ENCODE measurements around the gene CAMK1D. TPM values are rescaled to one million over a fixed set of nuclear protein-coding genes. Genes with fewer than 3 reads are reported as not detected.
A peak's percentile ranks its signal among the peaks of the same experiment; 100 is the strongest.

Gene CAMK1D
- total RNA-seq, 2 experiments from 2014 or later, result 19.0 to 25.6 TPM

DNA sequence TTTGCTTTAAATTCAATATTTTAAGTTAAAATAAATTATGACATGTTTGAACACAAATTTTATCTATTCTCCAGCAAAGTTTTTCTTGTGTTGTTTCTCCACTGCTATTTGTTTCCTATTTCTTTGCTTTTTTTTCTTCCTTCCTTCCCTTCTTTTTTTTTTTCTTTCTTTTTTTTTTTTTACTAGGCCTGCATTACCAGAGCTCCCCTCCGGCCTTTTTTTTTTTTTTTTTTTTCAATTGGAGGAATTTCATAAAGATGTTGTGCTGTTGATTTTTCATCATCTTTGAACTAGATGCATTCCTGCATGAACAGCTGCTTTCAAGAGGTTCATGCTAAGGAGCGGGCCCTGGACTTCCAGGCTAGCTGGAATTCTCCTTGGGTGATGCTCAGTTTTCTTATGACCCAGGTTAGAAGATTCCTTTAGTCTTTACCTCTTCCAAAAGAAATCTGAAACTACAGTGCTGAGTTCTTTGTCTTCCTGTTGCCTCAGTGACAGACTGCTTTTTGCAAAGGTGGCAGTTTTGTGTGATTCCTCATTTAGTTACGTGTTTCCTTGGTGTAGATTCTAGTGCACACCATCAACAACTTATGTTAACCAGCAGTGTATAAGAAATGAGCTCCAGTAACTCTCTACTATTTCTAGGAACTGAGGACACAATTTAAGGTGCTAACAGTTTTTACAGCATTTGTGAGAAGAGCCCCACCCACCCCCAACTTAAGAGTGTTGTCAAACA lies 4.8 kb upstream of the CAMK1D start:
- ChIA-PET CTCF (ENCODE audit: unreplicated experiment) (no interaction called here), POLR2A (interaction anchor here (0.6 to 1.3 kb wide), 7 partner anchors 33 to 941 kb away, joined by 3 to 7 read pairs (median 4); no protein-coding TSS in a partner anchor)
- Histone ChIP-seq H4K20me1 (ENCODE audit: insufficient read depth, low read length) (no peaks in the 10 kb centered on the region), H3K4me1 (ENCODE audit: insufficient read depth, low read length, poor library complexity, severe bottlenecking) (peaks cover 83% of the 10 kb centered on the region), H3K4me2 (ENCODE audit: low read length) (peak overlapping the region; percentile 36), H3K9me3 (ENCODE audit: low read length) (peaks cover 5% of the 10 kb centered on the region; the same call in 1 of the 2 replicates), H3K9me2 (ENCODE audit: insufficient read depth, low read length) (no peaks in the 10 kb centered on the region), H3K27ac (ENCODE audit: low read depth, low read length, poor library complexity, severe bottlenecking) (peak overlapping the region; percentile 50), H2AFZ (ENCODE audit: low read length) (peak overlapping the region; percentile 87; the same call in 1 of the 2 replicates), H3K4me3 (ENCODE audit: low read depth, low read length, poor library complexity, severe bottlenecking) (no peak overlapping the region), H3K36me3 (ENCODE audit: insufficient read depth, low read length) (no peaks in the 10 kb centered on the region), H3K79me2 (ENCODE audit: insufficient read depth, low read depth, low read length) (no peaks in the 10 kb centered on the region)
- DNase-seq (ENCODE audit: low spot score), result no peak
- intact Hi-C loops (cut with micrococcal nuclease; ENCODE audit: unreplicated experiment), result loop anchor here (5.0 to 10.0 kb wide), 2 partner anchors 147 to 280 kb away; partner anchors contain the start of genes CDC123, DHTKD1 and NUDT5
- BruUV-seq (replicated peaks), result no TSS peak
- no peak for TF ChIP-seq EZH2phosphoT487 (IDR thresholded peaks at IDR 0.05; ENCODE audit: borderline replicate concordance, low read depth, low read length)
- TF ChIP-seq, protein P1, sequence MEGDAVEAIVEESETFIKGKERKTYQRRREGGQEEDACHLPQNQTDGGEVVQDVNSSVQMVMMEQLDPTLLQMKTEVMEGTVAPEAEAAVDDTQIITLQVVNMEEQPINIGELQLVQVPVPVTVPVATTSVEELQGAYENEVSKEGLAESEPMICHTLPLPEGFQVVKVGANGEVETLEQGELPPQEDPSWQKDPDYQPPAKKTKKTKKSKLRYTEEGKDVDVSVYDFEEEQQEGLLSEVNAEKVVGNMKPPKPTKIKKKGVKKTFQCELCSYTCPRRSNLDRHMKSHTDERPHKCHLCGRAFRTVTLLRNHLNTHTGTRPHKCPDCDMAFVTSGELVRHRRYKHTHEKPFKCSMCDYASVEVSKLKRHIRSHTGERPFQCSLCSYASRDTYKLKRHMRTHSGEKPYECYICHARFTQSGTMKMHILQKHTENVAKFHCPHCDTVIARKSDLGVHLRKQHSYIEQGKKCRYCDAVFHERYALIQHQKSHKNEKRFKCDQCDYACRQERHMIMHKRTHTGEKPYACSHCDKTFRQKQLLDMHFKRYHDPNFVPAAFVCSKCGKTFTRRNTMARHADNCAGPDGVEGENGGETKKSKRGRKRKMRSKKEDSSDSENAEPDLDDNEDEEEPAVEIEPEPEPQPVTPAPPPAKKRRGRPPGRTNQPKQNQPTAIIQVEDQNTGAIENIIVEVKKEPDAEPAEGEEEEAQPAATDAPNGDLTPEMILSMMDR (conservative IDR thresholded peaks at IDR 0.05; ENCODE audit: low read length), result no peak

DNA sequence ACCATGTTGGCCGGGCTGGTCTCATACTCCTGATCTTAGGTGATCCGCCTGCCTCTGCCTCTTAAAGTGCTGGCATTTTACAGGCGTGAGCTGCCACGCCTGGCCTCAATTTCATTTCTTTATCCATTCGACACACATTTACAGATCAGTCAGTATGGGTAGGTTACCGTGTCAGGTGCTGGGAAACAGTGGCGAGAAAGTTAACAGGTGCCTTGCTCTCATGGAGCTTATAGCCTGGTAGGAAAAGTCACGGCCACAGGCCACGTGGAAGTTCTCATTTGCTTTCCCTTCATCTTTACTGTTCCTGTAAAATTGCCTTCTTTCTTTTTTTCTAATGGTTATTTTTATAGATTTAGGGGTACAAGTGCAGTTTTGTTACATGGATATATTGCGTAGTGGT lies 2.6 kb upstream of the CAMK1D start:
- no peak for TF ChIP-seq EZH2phosphoT487 (IDR thresholded peaks at IDR 0.05; ENCODE audit: borderline replicate concordance, low read depth, low read length)
- TF ChIP-seq, protein P1 (conservative IDR thresholded peaks at IDR 0.05; ENCODE audit: low read length), result no peak
- intact Hi-C loops (cut with micrococcal nuclease; ENCODE audit: unreplicated experiment), result loop anchor here (10.0 kb wide), 1 partner anchor 282 kb away; the partner anchor contains the start of gene DHTKD1
- POLR2A ChIA-PET, result interaction anchor here (0.8 to 0.9 kb wide), 2 partner anchors 250 to 462 kb away, joined by 3 read pairs; no protein-coding TSS in a partner anchor

More for the DNA sequence above, 2.6 kb upstream of the CAMK1D start:
- peaks cover 72% of the 10 kb centered on the region for H3K4me1 ChIP-seq (ENCODE audit: insufficient read depth, low read length, poor library complexity, severe bottlenecking)
- H4K20me1 ChIP-seq (ENCODE audit: insufficient read depth, low read length), result peaks cover 7% of the 10 kb centered on the region; the same call in 1 of the 2 replicates
- CTCF ChIA-PET (ENCODE audit: unreplicated experiment), result no interaction called here
- no peaks in the 10 kb centered on the region for H3K9me2 ChIP-seq (ENCODE audit: insufficient read depth, low read length)
- no peak overlapping the region for H3K27ac ChIP-seq (ENCODE audit: low read depth, low read length, poor library complexity, severe bottlenecking)
- DNase-seq (ENCODE audit: low spot score), result no peak
- H3K36me3 ChIP-seq (ENCODE audit: insufficient read depth, low read length), result no peaks in the 10 kb centered on the region
- peaks cover 17% of the 10 kb centered on the region for H3K79me2 ChIP-seq (ENCODE audit: insufficient read depth, low read depth, low read length)
- H3K4me3 ChIP-seq (ENCODE audit: low read depth, low read length, poor library complexity, severe bottlenecking), result no peak overlapping the region
- no peak overlapping the region for H2AFZ ChIP-seq (ENCODE audit: low read length)
- H3K9me3 ChIP-seq (ENCODE audit: low read length), result peaks cover 5% of the 10 kb centered on the region; the same call in 1 of the 2 replicates
- H3K4me2 ChIP-seq (ENCODE audit: low read length), result no peak overlapping the region
- BruUV-seq (replicated peaks), result no TSS peak

All from OCI-LY7 (cell line).